Neural cell (in vitro differentiated cells): Measurements from ENCODE around the gene ZDHHC11. TPM values are rescaled to one million over a fixed set of nuclear protein-coding genes. Genes with fewer than 3 reads are reported as not detected.
"Not testable (repeated sequence)": the region's sequence is repeated elsewhere in the genome, so short reads cannot be mapped to it uniquely, and the experiment has no call there.

Experiments
- H2AFZ ChIP-seq: fragments of 200-600, 300-800 bp; sonication (generic), shearing (Covaris generic); 2 replicates; pipeline ENCODE4 v1.6.0; 2014; ENCODE audit warnings: low read depth, mild to moderate bottlenecking, antibody characterized with exemption, low read length, moderate library complexity
- H3F3A ChIP-seq: fragments of 200-600 bp; shearing (Covaris generic); 2 replicates; pipeline ENCODE4 v1.6.1; 2016; ENCODE audit warnings: mild to moderate bottlenecking, moderate library complexity, mixed read lengths, antibody characterized with exemption, low read length; ENCODE audit not compliant: insufficient read depth, poor library complexity, severe bottlenecking
- H3K27ac ChIP-seq: fragments of 200-600, 300-800 bp; sonication (generic), shearing (Covaris generic); 2 replicates; pipeline ENCODE4 v1.5.1; 2014; ENCODE audit warnings: mild to moderate bottlenecking, low read length, moderate library complexity
- H3K27me3 ChIP-seq: fragments of 300-800, 200-600 bp; sonication (generic), shearing (Covaris generic); 2 replicates; pipeline ENCODE4 v1.6.0; 2014; ENCODE audit warnings: mild to moderate bottlenecking, low read depth, low read length, moderate library complexity; ENCODE audit not compliant: insufficient read depth
- H3K36me3 ChIP-seq: fragments of 300-800, 200-600 bp; sonication (generic), shearing (Covaris generic); 2 replicates; pipeline ENCODE4 v1.5.1; 2014; ENCODE audit warnings: mild to moderate bottlenecking, antibody characterized with exemption, low read length, moderate library complexity; ENCODE audit not compliant: insufficient read depth
- H3K4me2 ChIP-seq: fragments of 300-800, 200-600 bp; sonication (generic), shearing (Covaris generic); 2 replicates; pipeline ENCODE4 v1.6.0; 2014; ENCODE audit warnings: mild to moderate bottlenecking, low read length
- H3K4me3 ChIP-seq: fragments of 300-800, 200-600 bp; sonication (generic), shearing (Covaris generic); 2 replicates; pipeline ENCODE4 v1.5.1; 2014; ENCODE audit warnings: mild to moderate bottlenecking, low read length, moderate library complexity
- H3K79me2 ChIP-seq: fragments of 200-600 bp; shearing (Covaris generic); replicated peaks from 2 replicates; pipeline ENCODE4 v1.6.0; 2014; ENCODE audit warnings: mild to moderate bottlenecking, low read length, moderate library complexity; ENCODE audit not compliant: insufficient read depth
- H3K9ac ChIP-seq: fragments of 300-800, 200-600 bp; sonication (generic), shearing (Covaris generic); 2 replicates; pipeline ENCODE4 v1.6.1; 2016; ENCODE audit warnings: mild to moderate bottlenecking, low read length, mixed read lengths
- H3K9me2 ChIP-seq: fragments of 200-600 bp; shearing (Covaris generic); 2 replicates; pipeline ENCODE4 v1.6.1; 2016; ENCODE audit warnings: mild to moderate bottlenecking, low read length, mixed read lengths; ENCODE audit not compliant: insufficient read depth
- H3K9me3 ChIP-seq: fragments of 200-600, 300-800 bp; sonication (generic), shearing (Covaris generic); 2 replicates; pipeline ENCODE4 v1.6.1; 2016; ENCODE audit warnings: mild to moderate bottlenecking, mixed run types, low read length, moderate library complexity, mixed read lengths
- H4K20me1 ChIP-seq: fragments of 200-600 bp; shearing (Covaris generic); 2 replicates; pipeline ENCODE4 v1.6.1; 2016; ENCODE audit warnings: mild to moderate bottlenecking, mixed run types; ENCODE audit not compliant: insufficient read depth
- CTCF ChIP-seq: fragments of 450-650 bp; IDR thresholded peaks from 2 replicates; pipeline ENCODE4 v1.5.1; 2014; ENCODE audit warnings: antibody characterized with exemption, mild to moderate bottlenecking, moderate library complexity; ENCODE audit not compliant: poor library complexity, severe bottlenecking
- EZH2 ChIP-seq: fragments of 200-600, 300-800 bp; shearing (Covaris generic), sonication (generic); IDR thresholded peaks from 2 replicates; pipeline ENCODE4 v1.6.1; 2014; ENCODE audit warnings: antibody characterized with exemption, low read length, borderline replicate concordance, mild to moderate bottlenecking; ENCODE audit not compliant: insufficient read depth, poor library complexity, severe bottlenecking
- REST ChIP-seq: IDR thresholded peaks from 2 replicates; pipeline ENCODE4 v1.6.1; 2012; ENCODE audit warnings: borderline replicate concordance
- SMC3 ChIP-seq: fragments of 450-650 bp; conservative IDR thresholded peaks from 2 replicates; pipeline ENCODE4 v1.6.1; 2014; ENCODE audit warnings: antibody characterized with exemption, mild to moderate bottlenecking, moderate library complexity; ENCODE audit not compliant: poor library complexity
- TAF1 ChIP-seq: IDR thresholded peaks from 2 replicates; pipeline ENCODE4 v1.6.1; 2012; ENCODE audit warnings: low read depth
- polyA plus RNA-seq: library from polyadenylated mRNA; depleted of rRNA; stranded (reverse); fragments of >200 nt; gene quantifications from 2 replicates; pipeline ENCODE4 v1.2.3, GENCODE V29; 2014

Gene ZDHHC11
- polyA plus RNA-seq, 1 donor from 2014 or later: 11.4 TPM

GRCh38 chr5:751496-751895, 99.3 kb downstream of the ZDHHC11 start:
- H3K4me3 ChIP-seq: no peak overlapping the region
- TF ChIP-seq CTCF (no peak), TAF1 (no peak), EZH2 (no peak)
- no peaks in the 10 kb centered on the region for H3K9me2 ChIP-seq
- no peak overlapping the region for H3K27ac ChIP-seq
- H3K9me3 ChIP-seq: no peaks in the 10 kb centered on the region
- H3F3A ChIP-seq: no peaks in the 10 kb centered on the region
- H3K9ac ChIP-seq: no peak overlapping the region
- H4K20me1 ChIP-seq: no peaks in the 10 kb centered on the region
- no peaks in the 10 kb centered on the region for H3K27me3 ChIP-seq
- no peaks in the 10 kb centered on the region for H3K79me2 ChIP-seq
- no peak overlapping the region for H3K4me2 ChIP-seq
- H2AFZ ChIP-seq: no peak overlapping the region
- H3K36me3 ChIP-seq: no peaks in the 10 kb centered on the region

GRCh38 chr5:750226-750625, 100.6 kb downstream of the ZDHHC11 start:
- not testable (repeated sequence) for H3K9me3 ChIP-seq, H3K9ac ChIP-seq, H3K4me3 ChIP-seq, H3K27me3 ChIP-seq, H3K9me2 ChIP-seq, H2AFZ ChIP-seq, H3K79me2 ChIP-seq, H3K4me2 ChIP-seq, H4K20me1 ChIP-seq, H3K27ac ChIP-seq, H3K36me3 ChIP-seq, H3F3A ChIP-seq

- no peaks in the 10 kb centered on the region for H3K27me3 ChIP-seq
- no peaks in the 10 kb centered on the region for H3K79me2 ChIP-seq
- TF ChIP-seq REST: no peak
- TF ChIP-seq EZH2: no peak
- TF ChIP-seq SMC3: no peak
- H3K36me3 ChIP-seq: no peaks in the 10 kb centered on the region
- H2AFZ ChIP-seq: no peak overlapping the region
- no peaks in the 10 kb centered on the region for H3K9me2 ChIP-seq
- no peak overlapping the region for H3K9ac ChIP-seq
- H3K4me3 ChIP-seq: no peak overlapping the region
- H4K20me1 ChIP-seq: no peaks in the 10 kb centered on the region
- no peaks in the 10 kb centered on the region for H3K9me3 ChIP-seq
- H3K27ac ChIP-seq: no peak overlapping the region
- H3F3A ChIP-seq: no peaks in the 10 kb centered on the region
- H3K4me2 ChIP-seq: no peak overlapping the region
Measured at GRCh38 chr5:749101-749670, 101.6 kb downstream of the ZDHHC11 start.

GRCh38 chr5:748011-748980, 102.5 kb downstream of the ZDHHC11 start:
- H3K9me2 ChIP-seq, H4K20me1 ChIP-seq, H3K4me3 ChIP-seq, H2AFZ ChIP-seq, H3K4me2 ChIP-seq, H3K9ac ChIP-seq, H3K27me3 ChIP-seq, H3F3A ChIP-seq, H3K79me2 ChIP-seq, H3K9me3 ChIP-seq, H3K27ac ChIP-seq, H3K36me3 ChIP-seq: not testable (repeated sequence)

- not testable (repeated sequence) for H3K4me3 ChIP-seq, H3K9me3 ChIP-seq, H2AFZ ChIP-seq, H3K27ac ChIP-seq, H3K9me2 ChIP-seq, H3K36me3 ChIP-seq, H3F3A ChIP-seq, H3K9ac ChIP-seq, H3K4me2 ChIP-seq, H4K20me1 ChIP-seq, H3K79me2 ChIP-seq, H3K27me3 ChIP-seq
Measured at GRCh38 chr5:747303-747844, 103.4 kb downstream of the ZDHHC11 start.
